ENCODE data around the gene RANBP1. TPM values are rescaled to one million over a fixed set of nuclear protein-coding genes. Genes with fewer than 3 reads are reported as not detected.

Gene RANBP1
- total and polyA plus RNA-seq, 12 donors = 31.8 to 71.7 (median 39.0) TPM

GRCh38 chr22:20154602-20155187 is 38.8 kb downstream of the RANBP1 start:
- Histone ChIP-seq H3K4me1 (peaks cover 0 to 7% (median 4%) of the 10 kb centered on the region in 9 donors), H3K36me3 (no peaks in the 10 kb centered on the region), H3K9me3 (no peaks in the 10 kb centered on the region), H3K4me3 (peak overlapping the region in 7 of 10 donors; percentile 20 to 31 (median 29)), H3K27me3 (peaks cover 0 to 7% (median 0%) of the 10 kb centered on the region in 7 donors), H3K27ac (no peak overlapping the region)
- WGBS, 2 donors = 53 to 58% methylated on average over 14 of the region's 14 CpGs
- DNase-seq = no peak
- ATAC-seq = peak in 3 of 8 donors; percentile 3 to 10 (median 4)
- peak in 1 of 9 donors; percentile 6 for TF ChIP-seq CTCF (IDR thresholded peaks at IDR 0.05)
- intact Hi-C loops (cut with DNase I) = loop anchor here in 5 of 10 donors (5.0 to 10.0 kb wide), 3 partner anchors 50 to 133 kb away; partner anchors contain the start of gene RTN4R (in 4 of the 5)

GRCh38 chr22:20155330-20156041 is 39.6 kb downstream of the RANBP1 start:
- DNase-seq (peak; percentile 64 to 73), ATAC-seq (peak; percentile 37 to 81 (median 72))
- Histone ChIP-seq H3K4me1 (peaks cover 0 to 7% (median 4%) of the 10 kb centered on the region in 9 donors), H3K27ac (no peak overlapping the region), H3K4me3 (peak overlapping the region in 7 of 10 donors; percentile 20 to 31 (median 29)), H3K36me3 (no peaks in the 10 kb centered on the region), H3K9me3 (no peaks in the 10 kb centered on the region), H3K27me3 (peaks cover 0 to 7% (median 0%) of the 10 kb centered on the region in 7 donors)
- WGBS, 2 donors = 54 to 59% methylated on average over 27 to 30 of the region's 30 CpGs
- intact Hi-C loops (cut with DNase I) = loop anchor here in 7 of 10 donors (2.0 to 10.0 kb wide), 4 partner anchors 49 to 132 kb away; partner anchors contain the start of gene RTN4R (in 4 of the 7)
- no peak for TF ChIP-seq CTCF (IDR thresholded peaks at IDR 0.05)

- ATAC-seq = no peak
- no peak for DNase-seq
- Histone ChIP-seq H3K4me1 (peaks cover 0 to 7% (median 4%) of the 10 kb centered on the region in 9 donors), H3K27me3 (peaks cover 0 to 7% (median 0%) of the 10 kb centered on the region in 7 donors), H3K27ac (no peak overlapping the region), H3K36me3 (no peaks in the 10 kb centered on the region), H3K4me3 (no peak overlapping the region), H3K9me3 (no peaks in the 10 kb centered on the region)
- intact Hi-C loops (cut with DNase I) = loop anchor here in 7 of 10 donors (2.0 to 10.0 kb wide), 4 partner anchors 49 to 131 kb away; partner anchors contain the start of gene RTN4R (in 4 of the 7)
- WGBS, 2 donors = 69 to 70% methylated on average over 7 of the region's 7 CpGs
- TF ChIP-seq CTCF (IDR thresholded peaks at IDR 0.05) = no peak
These were observed 40.1 kb downstream of the RANBP1 start for GRCh38 chr22:20156042-20156389.

GRCh38 chr22:20156611-20157429 is 40.9 kb downstream of the RANBP1 start:
- WGBS, 2 donors = 40 to 44% methylated on average over 17 of the region's 17 CpGs
- TF ChIP-seq CTCF (IDR thresholded peaks at IDR 0.05) = peak in 8 of 9 donors; percentile 97 to 100 (median 98)
- H3K4me1 ChIP-seq = peaks cover 0 to 7% (median 4%) of the 10 kb centered on the region in 9 donors
- no peak overlapping the region for H3K27ac ChIP-seq
- intact Hi-C loops (cut with DNase I) = loop anchor here in 8 of 10 donors (1.0 to 10.0 kb wide), 6 partner anchors 48 to 130 kb away; partner anchors contain the start of gene RTN4R (in 8 of the 8)
- no peak overlapping the region for H3K4me3 ChIP-seq
- DNase-seq (peak; percentile 83 to 88), ATAC-seq (peak; percentile 68 to 85 (median 76))
- H3K9me3 ChIP-seq = no peaks in the 10 kb centered on the region
- peaks cover 0 to 7% (median 0%) of the 10 kb centered on the region in 7 donors for H3K27me3 ChIP-seq
- no peaks in the 10 kb centered on the region for H3K36me3 ChIP-seq

All from heart right ventricle (tissue), 16 donors.